MM.1S (cell line): ENCODE results near the gene SLC4A8.

Experiments
- DNase-seq: peaks from one replicate; pipeline ENCODE4 v3.0.0-alpha.2; 2015
- H2AFZ ChIP-seq: fragments of 300-600 bp; sonication (generic); 2 replicates; pipeline ENCODE4 v1.6.0; 2016; ENCODE audit warnings: antibody characterized with exemption, low read length
- H3F3A ChIP-seq: fragments of 300-600 bp; sonication (generic); 2 replicates; pipeline ENCODE4 v1.6.1; 2016; ENCODE audit warnings: mild to moderate bottlenecking, antibody characterized with exemption, low read length, moderate library complexity, mixed read lengths; ENCODE audit not compliant: insufficient read depth
- H3K27ac ChIP-seq: fragments of 300-600 bp; sonication (generic); 2 replicates; pipeline ENCODE4 v1.5.1; 2016; ENCODE audit warnings: mild to moderate bottlenecking, low read length
- H3K27me3 ChIP-seq: fragments of 300-600 bp; sonication (generic); replicated peaks from 2 replicates; pipeline ENCODE4 v1.6.0; 2016; ENCODE audit warnings: low read length; ENCODE audit not compliant: insufficient read depth
- H3K36me3 ChIP-seq: fragments of 300-600 bp; sonication (generic); replicated peaks from 2 replicates; pipeline ENCODE4 v1.6.1; 2016; ENCODE audit warnings: mild to moderate bottlenecking, low read length, mixed read lengths; ENCODE audit not compliant: insufficient read depth
- H3K4me1 ChIP-seq: fragments of 300-600 bp; sonication (generic); 2 replicates; pipeline ENCODE4 v1.6.1; 2016; ENCODE audit warnings: low read length, mixed read lengths
- H3K4me2 ChIP-seq: fragments of 300-600 bp; sonication (generic); 2 replicates; pipeline ENCODE4 v1.6.0; 2016; ENCODE audit warnings: low read depth, low read length
- H3K4me3 ChIP-seq: fragments of 300-600 bp; sonication (generic); 2 replicates; pipeline ENCODE4 v1.5.1; 2016; ENCODE audit warnings: low read length, mixed read lengths
- H3K79me2 ChIP-seq: fragments of 300-600 bp; sonication (generic); 2 replicates; pipeline ENCODE4 v1.6.1; 2016; ENCODE audit warnings: mixed run types, low read length, mixed read lengths
- H3K9ac ChIP-seq: fragments of 300-600 bp; sonication (generic); 2 replicates; pipeline ENCODE4 v1.6.1; 2016; ENCODE audit warnings: low read length, mixed read lengths
- H3K9me2 ChIP-seq: fragments of 300-600 bp; sonication (generic); replicated peaks from 2 replicates; pipeline ENCODE4 v1.6.1; 2016; ENCODE audit warnings: mild to moderate bottlenecking, low read length, mixed read lengths; ENCODE audit not compliant: insufficient read depth
- H3K9me3 ChIP-seq: fragments of 300-600 bp; sonication (generic); replicated peaks from 2 replicates; pipeline ENCODE4 v1.6.1; 2016; ENCODE audit warnings: mild to moderate bottlenecking, low read length, mixed read lengths; ENCODE audit not compliant: insufficient read depth
- H4K20me1 ChIP-seq: fragments of 300-600 bp; sonication (generic); 2 replicates; pipeline ENCODE4 v1.6.1; 2016; ENCODE audit warnings: mild to moderate bottlenecking, low read length, moderate library complexity, mixed read lengths; ENCODE audit not compliant: insufficient read depth
- EZH2 ChIP-seq: fragments of 300-600 bp; sonication (generic); optimal IDR thresholded peaks from 2 replicates; pipeline ENCODE3; 2017; ENCODE audit warnings: low read depth, mild to moderate bottlenecking, antibody characterized with exemption, low read length, mixed read lengths
- EZH2phosphoT487 ChIP-seq: fragments of 300-600 bp; sonication (generic); IDR thresholded peaks from 2 replicates; pipeline ENCODE4 v1.6.1; 2018; ENCODE audit warnings: antibody characterized with exemption, low read length
- TF ChIP-seq, protein P1 (sequence below): fragments of 300-600 bp; sonication (generic); IDR thresholded peaks from 2 replicates; pipeline ENCODE4 v1.5.1; 2016; ENCODE audit warnings: antibody characterized with exemption, low read length, mixed read lengths

Gene SLC4A8

DNA sequence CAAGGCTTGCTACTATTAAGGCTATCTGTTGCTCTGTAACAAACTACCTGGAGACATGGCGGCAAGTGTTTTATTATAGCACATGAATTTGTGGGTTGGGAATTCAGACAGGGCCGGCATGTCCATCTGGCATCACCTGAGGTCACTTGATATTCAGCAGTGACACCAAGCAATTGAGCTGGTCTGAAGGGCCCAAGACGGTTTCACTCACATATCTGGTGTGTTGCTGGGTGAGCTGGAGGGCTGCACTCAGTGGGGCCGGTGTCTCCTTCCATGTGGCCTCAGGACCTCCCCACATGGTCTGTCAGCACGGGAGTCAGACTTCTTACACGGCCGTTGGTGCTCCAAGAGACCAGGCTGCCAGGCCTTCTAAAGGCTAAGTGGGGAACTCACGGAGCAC, 114.0 kb downstream of the SLC4A8 start:
- Histone ChIP-seq H3K9me3 (no peaks in the 10 kb centered on the region), H3K9ac (no peak overlapping the region), H4K20me1 (no peaks in the 10 kb centered on the region), H2AFZ (no peak overlapping the region), H3K9me2 (no peaks in the 10 kb centered on the region), H3K27me3 (no peaks in the 10 kb centered on the region), H3K79me2 (no peaks in the 10 kb centered on the region), H3K4me3 (no peak overlapping the region), H3F3A (no peaks in the 10 kb centered on the region), H3K36me3 (no peaks in the 10 kb centered on the region), H3K4me1 (no peaks in the 10 kb centered on the region), H3K4me2 (no peak overlapping the region), H3K27ac (no peak overlapping the region)
- TF ChIP-seq, protein P1, sequence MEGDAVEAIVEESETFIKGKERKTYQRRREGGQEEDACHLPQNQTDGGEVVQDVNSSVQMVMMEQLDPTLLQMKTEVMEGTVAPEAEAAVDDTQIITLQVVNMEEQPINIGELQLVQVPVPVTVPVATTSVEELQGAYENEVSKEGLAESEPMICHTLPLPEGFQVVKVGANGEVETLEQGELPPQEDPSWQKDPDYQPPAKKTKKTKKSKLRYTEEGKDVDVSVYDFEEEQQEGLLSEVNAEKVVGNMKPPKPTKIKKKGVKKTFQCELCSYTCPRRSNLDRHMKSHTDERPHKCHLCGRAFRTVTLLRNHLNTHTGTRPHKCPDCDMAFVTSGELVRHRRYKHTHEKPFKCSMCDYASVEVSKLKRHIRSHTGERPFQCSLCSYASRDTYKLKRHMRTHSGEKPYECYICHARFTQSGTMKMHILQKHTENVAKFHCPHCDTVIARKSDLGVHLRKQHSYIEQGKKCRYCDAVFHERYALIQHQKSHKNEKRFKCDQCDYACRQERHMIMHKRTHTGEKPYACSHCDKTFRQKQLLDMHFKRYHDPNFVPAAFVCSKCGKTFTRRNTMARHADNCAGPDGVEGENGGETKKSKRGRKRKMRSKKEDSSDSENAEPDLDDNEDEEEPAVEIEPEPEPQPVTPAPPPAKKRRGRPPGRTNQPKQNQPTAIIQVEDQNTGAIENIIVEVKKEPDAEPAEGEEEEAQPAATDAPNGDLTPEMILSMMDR = no peak
- TF ChIP-seq EZH2phosphoT487 = no peak
- no peak for TF ChIP-seq EZH2
- DNase-seq = no peak

DNA sequence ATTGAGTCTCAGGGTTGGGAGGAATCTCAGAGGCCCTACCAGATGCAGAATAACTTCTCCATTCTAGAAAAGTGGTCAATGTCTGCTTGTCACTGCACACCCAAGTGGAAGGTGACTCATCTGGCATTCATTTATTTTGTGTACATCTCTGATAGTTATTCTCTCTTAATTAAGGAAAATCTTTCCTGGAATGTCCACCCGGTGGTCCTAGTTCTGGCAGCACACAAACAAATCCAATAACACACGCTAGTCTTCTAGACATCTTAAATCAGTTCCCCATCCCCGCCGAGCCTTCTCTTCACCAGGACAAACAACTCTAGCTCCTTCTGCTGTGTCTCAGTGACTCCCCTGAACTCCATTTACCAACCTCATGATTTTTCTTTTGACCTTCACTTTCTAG, 116.4 kb downstream of the SLC4A8 start:
- Histone ChIP-seq H3K27ac (no peak overlapping the region), H3K4me3 (no peak overlapping the region), H3K9me3 (no peaks in the 10 kb centered on the region), H3K4me2 (no peak overlapping the region), H3F3A (no peaks in the 10 kb centered on the region), H2AFZ (no peak overlapping the region), H3K79me2 (no peaks in the 10 kb centered on the region), H3K9ac (no peak overlapping the region), H3K27me3 (no peaks in the 10 kb centered on the region), H3K4me1 (no peaks in the 10 kb centered on the region), H3K36me3 (no peaks in the 10 kb centered on the region), H3K9me2 (no peaks in the 10 kb centered on the region), H4K20me1 (no peaks in the 10 kb centered on the region)
- TF ChIP-seq EZH2phosphoT487 (no peak), EZH2 (no peak)
- TF ChIP-seq, protein P1 = no peak
- no peak for DNase-seq

DNA sequence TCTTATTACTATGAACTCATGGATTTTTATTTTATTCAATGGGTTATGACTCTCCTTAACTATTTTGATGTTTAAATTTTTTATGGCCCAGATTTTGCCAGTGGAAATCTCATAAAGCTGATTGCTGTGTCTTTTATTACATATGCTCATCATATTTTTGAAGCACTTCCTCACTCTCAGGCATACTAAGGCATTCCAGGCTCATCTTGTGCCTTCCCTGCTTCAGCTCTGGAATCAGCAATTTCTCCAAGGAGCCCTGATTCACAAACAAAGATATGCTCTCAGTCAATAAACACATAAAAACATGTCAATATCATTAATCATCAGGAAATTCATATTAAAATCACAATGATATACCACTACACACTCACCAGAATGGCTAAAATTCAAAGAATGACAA, 121.5 kb downstream of the SLC4A8 start:
- H4K20me1 ChIP-seq = no peaks in the 10 kb centered on the region
- H3K27ac ChIP-seq = no peak overlapping the region
- H2AFZ ChIP-seq = no peak overlapping the region
- no peaks in the 10 kb centered on the region for H3K9me2 ChIP-seq
- H3K27me3 ChIP-seq = no peaks in the 10 kb centered on the region
- no peak overlapping the region for H3K4me2 ChIP-seq
- H3K9ac ChIP-seq = no peak overlapping the region
- H3K9me3 ChIP-seq = no peaks in the 10 kb centered on the region
- no peaks in the 10 kb centered on the region for H3F3A ChIP-seq
- TF ChIP-seq, protein P1 = no peak
- DNase-seq = no peak
- H3K79me2 ChIP-seq = no peaks in the 10 kb centered on the region
- H3K4me3 ChIP-seq = no peak overlapping the region
- H3K36me3 ChIP-seq = no peaks in the 10 kb centered on the region
- no peaks in the 10 kb centered on the region for H3K4me1 ChIP-seq
